ENCODE data around the gene BPIFB6. TPM values are rescaled to one million over a fixed set of nuclear protein-coding genes. Genes with fewer than 3 reads are reported as not detected.

Gene BPIFB6
- total and polyA plus RNA-seq, 2 donors (not counting 1 experiment from before 2014, with no cell fraction given) = not detected

- no peak overlapping the region for H3K27ac ChIP-seq (ENCODE audit: insufficient read depth, low read length)
- DNase-seq (ENCODE audit: low read depth in 2 of 2) = no peak
- H3K4me1 ChIP-seq (ENCODE audit: control insufficient read depth, extremely low read depth, insufficient read depth, low read length) = no peaks in the 10 kb centered on the region
- H3K4me3 ChIP-seq (replicated peaks in 1 of 4; ENCODE audit: control extremely low read depth in 1 of 4, insufficient read depth in 1 of 4, low read depth in 3 of 4, low read length in 4 of 4) = no peak overlapping the region
- no peaks in the 10 kb centered on the region for H3K9me3 ChIP-seq (ENCODE audit: control insufficient read depth, insufficient read depth, low read depth, low read length)
- H3K4me2 ChIP-seq (ENCODE audit: extremely low read depth, insufficient read depth, low read length) = no peak overlapping the region
- TF ChIP-seq, protein P1, sequence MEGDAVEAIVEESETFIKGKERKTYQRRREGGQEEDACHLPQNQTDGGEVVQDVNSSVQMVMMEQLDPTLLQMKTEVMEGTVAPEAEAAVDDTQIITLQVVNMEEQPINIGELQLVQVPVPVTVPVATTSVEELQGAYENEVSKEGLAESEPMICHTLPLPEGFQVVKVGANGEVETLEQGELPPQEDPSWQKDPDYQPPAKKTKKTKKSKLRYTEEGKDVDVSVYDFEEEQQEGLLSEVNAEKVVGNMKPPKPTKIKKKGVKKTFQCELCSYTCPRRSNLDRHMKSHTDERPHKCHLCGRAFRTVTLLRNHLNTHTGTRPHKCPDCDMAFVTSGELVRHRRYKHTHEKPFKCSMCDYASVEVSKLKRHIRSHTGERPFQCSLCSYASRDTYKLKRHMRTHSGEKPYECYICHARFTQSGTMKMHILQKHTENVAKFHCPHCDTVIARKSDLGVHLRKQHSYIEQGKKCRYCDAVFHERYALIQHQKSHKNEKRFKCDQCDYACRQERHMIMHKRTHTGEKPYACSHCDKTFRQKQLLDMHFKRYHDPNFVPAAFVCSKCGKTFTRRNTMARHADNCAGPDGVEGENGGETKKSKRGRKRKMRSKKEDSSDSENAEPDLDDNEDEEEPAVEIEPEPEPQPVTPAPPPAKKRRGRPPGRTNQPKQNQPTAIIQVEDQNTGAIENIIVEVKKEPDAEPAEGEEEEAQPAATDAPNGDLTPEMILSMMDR (conservative IDR thresholded peaks at IDR 0.05 in 1 of 2, IDR thresholded peaks at IDR 0.05 in 1 of 2; ENCODE audit: low read depth in 1 of 2, low read length in 2 of 2) = no peak
- TF ChIP-seq EZH2 (IDR thresholded peaks at IDR 0.05; ENCODE audit: low read length, missing control alignments) = no peak
- no peaks in the 10 kb centered on the region for H4K20me1 ChIP-seq (ENCODE audit: control insufficient read depth, extremely low read depth, insufficient read depth, low read length)
- no peaks in the 10 kb centered on the region for H3K27me3 ChIP-seq (ENCODE audit: control insufficient read depth, insufficient read depth, low read length)
- H3K9ac ChIP-seq (ENCODE audit: insufficient read depth, low read length) = no peak overlapping the region
- no peaks in the 10 kb centered on the region for H3K79me2 ChIP-seq (ENCODE audit: control insufficient read depth, insufficient read depth, low read length)
- no peak overlapping the region for H2AFZ ChIP-seq (ENCODE audit: low read length)
- H3K36me3 ChIP-seq (ENCODE audit: control insufficient read depth, insufficient read depth, low read length) = no peaks in the 10 kb centered on the region
These were observed 15.0 kb downstream of the BPIFB6 start for GRCh38 chr20:33046412-33046811.

- Histone ChIP-seq H3K4me1 (ENCODE audit: control insufficient read depth, extremely low read depth, insufficient read depth, low read length) (no peaks in the 10 kb centered on the region), H4K20me1 (ENCODE audit: control insufficient read depth, extremely low read depth, insufficient read depth, low read length) (no peaks in the 10 kb centered on the region), H2AFZ (ENCODE audit: low read length) (no peak overlapping the region), H3K27me3 (ENCODE audit: control insufficient read depth, insufficient read depth, low read length) (no peaks in the 10 kb centered on the region), H3K36me3 (ENCODE audit: control insufficient read depth, insufficient read depth, low read length) (no peaks in the 10 kb centered on the region), H3K9ac (ENCODE audit: insufficient read depth, low read length) (no peak overlapping the region), H3K4me2 (ENCODE audit: extremely low read depth, insufficient read depth, low read length) (no peak overlapping the region), H3K79me2 (ENCODE audit: control insufficient read depth, insufficient read depth, low read length) (no peaks in the 10 kb centered on the region), H3K27ac (ENCODE audit: insufficient read depth, low read length) (no peak overlapping the region), H3K4me3 (replicated peaks in 1 of 4; ENCODE audit: control extremely low read depth in 1 of 4, insufficient read depth in 1 of 4, low read depth in 3 of 4, low read length in 4 of 4) (no peak overlapping the region), H3K9me3 (ENCODE audit: control insufficient read depth, insufficient read depth, low read depth, low read length) (no peaks in the 10 kb centered on the region)
- DNase-seq (ENCODE audit: low read depth in 2 of 2) = no peak
- TF ChIP-seq EZH2 (IDR thresholded peaks at IDR 0.05; ENCODE audit: low read length, missing control alignments) = no peak
- TF ChIP-seq, protein P1 (conservative IDR thresholded peaks at IDR 0.05 in 1 of 2, IDR thresholded peaks at IDR 0.05 in 1 of 2; ENCODE audit: low read depth in 1 of 2, low read length in 2 of 2) = no peak
These were observed 19.9 kb downstream of the BPIFB6 start for GRCh38 chr20:33051333-33051732.

GRCh38 chr20:33053291-33054106, 22.1 kb downstream of the BPIFB6 start, which contains the start of gene BPIFB3:
Gene BPIFB3 (plus strand): TSS chr20:33053903. CDS start chr20:33055436, 1,533 bp downstream.
- TF ChIP-seq, protein P1 (conservative IDR thresholded peaks at IDR 0.05 in 1 of 2, IDR thresholded peaks at IDR 0.05 in 1 of 2; ENCODE audit: low read depth in 1 of 2, low read length in 2 of 2) = no peak
- no peak for TF ChIP-seq EZH2 (IDR thresholded peaks at IDR 0.05; ENCODE audit: low read length, missing control alignments)
- no peaks in the 10 kb centered on the region for H4K20me1 ChIP-seq (ENCODE audit: control insufficient read depth, extremely low read depth, insufficient read depth, low read length)
- H3K9ac ChIP-seq (ENCODE audit: insufficient read depth, low read length) = no peak within 1 kb of the TSS
- H3K4me1 ChIP-seq (ENCODE audit: control insufficient read depth, extremely low read depth, insufficient read depth, low read length) = no peaks in the 10 kb centered on the region
- no peak within 1 kb of the TSS for H3K27ac ChIP-seq (ENCODE audit: insufficient read depth, low read length)
- H2AFZ ChIP-seq (ENCODE audit: low read length) = no peak within 1 kb of the TSS
- no peaks in the 10 kb centered on the region for H3K36me3 ChIP-seq (ENCODE audit: control insufficient read depth, insufficient read depth, low read length)
- H3K4me3 ChIP-seq (replicated peaks in 1 of 4; ENCODE audit: control extremely low read depth in 1 of 4, insufficient read depth in 1 of 4, low read depth in 3 of 4, low read length in 4 of 4) = no peak within 1 kb of the TSS
- no peak within 1 kb of the TSS for H3K4me2 ChIP-seq (ENCODE audit: extremely low read depth, insufficient read depth, low read length)
- no peak for DNase-seq (ENCODE audit: low read depth in 2 of 2)
- no peaks in the 10 kb centered on the region for H3K27me3 ChIP-seq (ENCODE audit: control insufficient read depth, insufficient read depth, low read length)
- no peaks in the 10 kb centered on the region for H3K9me3 ChIP-seq (ENCODE audit: control insufficient read depth, insufficient read depth, low read depth, low read length)
- no peaks in the 10 kb centered on the region for H3K79me2 ChIP-seq (ENCODE audit: control insufficient read depth, insufficient read depth, low read length)

Data from fibroblast of lung (primary cell).